Measurements from ENCODE around the gene IFNAR2. TPM values are rescaled to one million over a fixed set of nuclear protein-coding genes. Genes with fewer than 3 reads are reported as not detected.
A peak's percentile ranks its signal among the peaks of the same experiment; 100 is the strongest.

IFNAR2 gene
- total and polyA plus RNA-seq, 2 donors (not counting 1 experiment from before 2014, with no cell fraction given), result 5.6 to 24.3 TPM

DNA sequence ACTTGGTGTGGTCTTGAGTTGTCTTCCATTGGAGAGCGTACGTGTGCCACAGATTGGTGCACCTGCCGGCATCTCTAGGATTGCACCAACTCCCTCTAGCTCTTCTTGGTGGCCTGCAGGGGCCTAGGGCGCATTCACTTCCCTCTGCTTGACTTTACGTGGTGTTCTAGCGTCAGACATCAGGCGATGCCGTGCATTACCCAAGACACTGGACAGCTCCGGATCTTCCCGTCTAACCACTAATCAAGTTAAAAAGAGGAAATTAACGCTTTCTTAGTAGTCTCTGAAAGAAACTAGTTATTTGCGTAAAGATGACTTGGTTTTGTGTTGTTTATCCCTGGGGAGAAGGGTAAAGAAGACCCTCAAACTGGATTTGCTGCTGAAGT lies 35.9 kb downstream of the IFNAR2 start:
- no peak overlapping the region for H3K9ac ChIP-seq (ENCODE audit: insufficient read depth, low read length)
- no peak for TF ChIP-seq EZH2 (IDR thresholded peaks at IDR 0.05; ENCODE audit: low read length, missing control alignments)
- TF ChIP-seq, protein P1, sequence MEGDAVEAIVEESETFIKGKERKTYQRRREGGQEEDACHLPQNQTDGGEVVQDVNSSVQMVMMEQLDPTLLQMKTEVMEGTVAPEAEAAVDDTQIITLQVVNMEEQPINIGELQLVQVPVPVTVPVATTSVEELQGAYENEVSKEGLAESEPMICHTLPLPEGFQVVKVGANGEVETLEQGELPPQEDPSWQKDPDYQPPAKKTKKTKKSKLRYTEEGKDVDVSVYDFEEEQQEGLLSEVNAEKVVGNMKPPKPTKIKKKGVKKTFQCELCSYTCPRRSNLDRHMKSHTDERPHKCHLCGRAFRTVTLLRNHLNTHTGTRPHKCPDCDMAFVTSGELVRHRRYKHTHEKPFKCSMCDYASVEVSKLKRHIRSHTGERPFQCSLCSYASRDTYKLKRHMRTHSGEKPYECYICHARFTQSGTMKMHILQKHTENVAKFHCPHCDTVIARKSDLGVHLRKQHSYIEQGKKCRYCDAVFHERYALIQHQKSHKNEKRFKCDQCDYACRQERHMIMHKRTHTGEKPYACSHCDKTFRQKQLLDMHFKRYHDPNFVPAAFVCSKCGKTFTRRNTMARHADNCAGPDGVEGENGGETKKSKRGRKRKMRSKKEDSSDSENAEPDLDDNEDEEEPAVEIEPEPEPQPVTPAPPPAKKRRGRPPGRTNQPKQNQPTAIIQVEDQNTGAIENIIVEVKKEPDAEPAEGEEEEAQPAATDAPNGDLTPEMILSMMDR (conservative IDR thresholded peaks at IDR 0.05 in 1 of 2, IDR thresholded peaks at IDR 0.05 in 1 of 2; ENCODE audit: low read depth in 1 of 2, low read length in 2 of 2), result no peak
- no peaks in the 10 kb centered on the region for H4K20me1 ChIP-seq (ENCODE audit: control insufficient read depth, extremely low read depth, insufficient read depth, low read length)
- H2AFZ ChIP-seq (ENCODE audit: low read length), result peak overlapping the region; percentile 73
- H3K27me3 ChIP-seq (ENCODE audit: control insufficient read depth, insufficient read depth, low read length), result no peaks in the 10 kb centered on the region
- no peak for DNase-seq (ENCODE audit: low read depth in 2 of 2)
- H3K9me3 ChIP-seq (ENCODE audit: control insufficient read depth, insufficient read depth, low read depth, low read length), result no peaks in the 10 kb centered on the region
- peaks cover 5% of the 10 kb centered on the region for H3K36me3 ChIP-seq (ENCODE audit: control insufficient read depth, insufficient read depth, low read length)
- H3K79me2 ChIP-seq (ENCODE audit: control insufficient read depth, insufficient read depth, low read length), result peaks cover 4% of the 10 kb centered on the region
- peak overlapping the region; percentile 87 for H3K4me2 ChIP-seq (ENCODE audit: extremely low read depth, insufficient read depth, low read length)
- peak overlapping the region; percentile 68 to 90 (median 70) for H3K4me3 ChIP-seq (replicated peaks in 1 of 4; ENCODE audit: control extremely low read depth in 1 of 4, insufficient read depth in 1 of 4, low read depth in 3 of 4, low read length in 4 of 4)
- H3K4me1 ChIP-seq (ENCODE audit: control insufficient read depth, extremely low read depth, insufficient read depth, low read length), result peaks cover 7% of the 10 kb centered on the region
- H3K27ac ChIP-seq (ENCODE audit: insufficient read depth, low read length), result no peak overlapping the region

- Histone ChIP-seq H3K36me3 (ENCODE audit: control insufficient read depth, insufficient read depth, low read length) (peaks cover 8% of the 10 kb centered on the region), H2AFZ (ENCODE audit: low read length) (peak within 1 kb of the TSS; percentile 73), H4K20me1 (ENCODE audit: control insufficient read depth, extremely low read depth, insufficient read depth, low read length) (no peaks in the 10 kb centered on the region), H3K4me2 (ENCODE audit: extremely low read depth, insufficient read depth, low read length) (peak within 1 kb of the TSS; percentile 87), H3K4me3 (replicated peaks in 1 of 4; ENCODE audit: control extremely low read depth in 1 of 4, insufficient read depth in 1 of 4, low read depth in 3 of 4, low read length in 4 of 4) (peak within 1 kb of the TSS; percentile 68 to 90 (median 70)), H3K79me2 (ENCODE audit: control insufficient read depth, insufficient read depth, low read length) (peaks cover 4% of the 10 kb centered on the region), H3K9me3 (ENCODE audit: control insufficient read depth, insufficient read depth, low read depth, low read length) (no peaks in the 10 kb centered on the region), H3K4me1 (ENCODE audit: control insufficient read depth, extremely low read depth, insufficient read depth, low read length) (peaks cover 7% of the 10 kb centered on the region), H3K9ac (ENCODE audit: insufficient read depth, low read length) (peak within 1 kb of the TSS; percentile 85), H3K27ac (ENCODE audit: insufficient read depth, low read length) (peak within 1 kb of the TSS; percentile 84), H3K27me3 (ENCODE audit: control insufficient read depth, insufficient read depth, low read length) (no peaks in the 10 kb centered on the region)
- TF ChIP-seq, protein P1 (conservative IDR thresholded peaks at IDR 0.05 in 1 of 2, IDR thresholded peaks at IDR 0.05 in 1 of 2; ENCODE audit: low read depth in 1 of 2, low read length in 2 of 2), result no peak
- no peak for TF ChIP-seq EZH2 (IDR thresholded peaks at IDR 0.05; ENCODE audit: low read length, missing control alignments)
- DNase-seq (ENCODE audit: low read depth in 2 of 2), result peak; percentile 46 to 54
Measured at GRCh38 chr21:33266050-33266788, 36.5 kb downstream of the IFNAR2 start, which contains the start of gene IL10RB. Gene IL10RB (plus strand): TSS chr21:33266367. CDS start chr21:33266466, 99 bp downstream.

GRCh38 chr21:33266789-33267135 lies 37.0 kb downstream of the IFNAR2 start:
- peaks cover 4% of the 10 kb centered on the region for H3K79me2 ChIP-seq (ENCODE audit: control insufficient read depth, insufficient read depth, low read length)
- peak overlapping the region; percentile 84 for H3K27ac ChIP-seq (ENCODE audit: insufficient read depth, low read length)
- no peak for TF ChIP-seq EZH2 (IDR thresholded peaks at IDR 0.05; ENCODE audit: low read length, missing control alignments)
- no peaks in the 10 kb centered on the region for H3K27me3 ChIP-seq (ENCODE audit: control insufficient read depth, insufficient read depth, low read length)
- no peaks in the 10 kb centered on the region for H3K9me3 ChIP-seq (ENCODE audit: control insufficient read depth, insufficient read depth, low read depth, low read length)
- peak overlapping the region; percentile 71 for H3K4me2 ChIP-seq (ENCODE audit: extremely low read depth, insufficient read depth, low read length)
- DNase-seq (ENCODE audit: low read depth in 2 of 2), result no peak
- H3K4me1 ChIP-seq (ENCODE audit: control insufficient read depth, extremely low read depth, insufficient read depth, low read length), result peaks cover 5% of the 10 kb centered on the region
- H3K4me3 ChIP-seq (replicated peaks in 1 of 4; ENCODE audit: control extremely low read depth in 1 of 4, insufficient read depth in 1 of 4, low read depth in 3 of 4, low read length in 4 of 4), result peak overlapping the region; percentile 68 to 90 (median 70)
- H2AFZ ChIP-seq (ENCODE audit: low read length), result peak overlapping the region; percentile 48
- peak overlapping the region; percentile 85 for H3K9ac ChIP-seq (ENCODE audit: insufficient read depth, low read length)
- no peaks in the 10 kb centered on the region for H4K20me1 ChIP-seq (ENCODE audit: control insufficient read depth, extremely low read depth, insufficient read depth, low read length)
- peaks cover 8% of the 10 kb centered on the region for H3K36me3 ChIP-seq (ENCODE audit: control insufficient read depth, insufficient read depth, low read length)

Data from fibroblast of lung (primary cell).